Measurements from ENCODE around the gene PRR29. TPM values are rescaled to one million over a fixed set of nuclear protein-coding genes. Genes with fewer than 3 reads are reported as not detected.

PRR29 gene
- total RNA-seq = 0.44 TPM

DNA sequence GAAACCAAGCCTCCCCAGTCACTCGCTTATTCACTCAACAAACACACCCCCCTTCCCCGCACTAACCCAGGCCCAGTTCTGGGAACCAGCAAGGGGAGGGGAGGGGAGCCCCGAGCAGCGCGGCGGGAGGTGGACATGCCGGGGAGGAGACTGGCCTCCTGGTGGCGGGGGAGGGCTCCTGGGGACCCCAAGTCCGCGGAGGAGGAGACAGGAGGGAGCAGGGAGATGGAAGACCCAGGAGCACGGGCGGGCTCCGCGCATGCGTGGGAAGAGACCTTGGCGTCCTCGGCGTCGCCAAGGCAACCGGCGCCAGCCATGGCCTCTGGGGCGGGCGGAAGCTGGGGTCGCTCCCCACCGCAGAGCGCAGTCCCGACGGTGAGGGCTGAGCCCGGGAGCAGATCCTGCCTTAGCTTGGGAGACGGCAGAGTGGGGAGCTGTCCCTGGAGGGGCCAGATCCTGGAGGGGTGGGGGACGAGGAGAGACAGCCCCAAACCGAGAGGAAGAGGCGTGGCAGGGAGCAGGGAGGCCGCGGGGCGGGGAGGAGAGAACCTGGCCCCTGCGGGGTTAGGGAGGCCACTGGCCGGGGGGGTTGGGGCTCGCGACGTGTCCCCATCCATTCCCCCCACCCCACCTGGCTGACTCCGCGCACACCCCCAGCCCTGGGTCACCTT, at the start of gene PRR29:
PRR29 (plus strand) TSS at position 302 of the 671 bp plus-strand sequence; CDS start at position 316, 14 bp downstream.

DNA sequence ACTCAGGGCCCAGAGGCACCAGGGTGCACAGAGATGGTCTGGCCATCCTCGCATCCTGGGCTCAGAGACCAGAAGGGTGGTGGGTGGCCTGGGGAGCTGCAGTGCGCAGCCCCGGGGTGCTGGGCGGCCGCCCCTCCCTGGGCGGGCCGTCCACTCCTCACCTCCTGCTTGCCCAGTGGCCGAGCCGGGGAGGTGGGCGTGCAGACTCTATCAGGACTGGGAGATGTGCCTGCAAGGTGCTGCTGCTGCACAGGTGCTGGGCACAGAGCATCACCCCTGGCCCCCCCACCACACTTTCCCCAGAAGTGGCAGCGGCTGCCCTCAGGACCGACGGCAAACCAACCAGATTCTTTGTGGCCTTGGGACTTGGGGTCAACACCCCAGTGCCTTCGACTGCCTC, 25.4 kb upstream of the PRR29 start, which contains the start of gene SCN4A:
SCN4A (minus strand) TSS at position 123 of the 400 bp plus-strand sequence; CDS start at position 46, 77 bp downstream.

DNA sequence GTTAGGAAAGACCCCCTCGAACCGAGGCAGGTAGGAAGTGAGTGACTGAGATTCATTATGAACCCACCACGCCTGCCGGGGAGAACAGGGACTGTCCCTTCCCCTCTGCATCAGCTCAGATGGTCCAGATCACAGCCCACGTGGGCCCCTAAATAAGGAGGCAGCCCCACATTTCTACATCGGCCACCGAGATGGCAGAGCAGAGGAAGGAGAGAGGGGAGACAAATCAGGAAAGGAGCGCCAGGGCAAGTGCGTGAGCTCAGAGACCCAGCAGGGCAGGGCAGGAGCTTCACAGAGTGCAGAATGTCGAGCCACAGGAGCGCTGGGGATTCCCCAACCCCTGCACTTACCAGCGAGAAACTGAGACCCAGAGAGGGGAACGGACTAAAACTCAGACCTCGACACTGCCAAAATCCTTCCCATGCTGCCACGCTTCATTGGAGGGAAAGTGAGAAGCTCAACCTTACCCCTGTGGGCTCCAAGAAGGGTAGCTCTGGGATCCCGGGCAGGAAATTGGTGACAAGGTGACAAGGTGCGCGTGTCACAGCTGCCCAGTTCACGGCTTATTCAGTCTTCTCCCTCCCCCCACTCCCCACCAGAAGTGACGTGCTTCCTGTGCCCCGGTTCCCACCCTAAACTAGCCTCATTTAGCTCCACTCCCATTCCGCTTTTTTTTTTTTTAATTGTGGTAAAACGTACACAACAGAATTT, 22.1 kb downstream of the PRR29 start, which contains the start of gene ICAM2:
ICAM2 (minus strand) TSS at position 578 of the 711 bp plus-strand sequence. CDS start 13,942 bp downstream, outside the sequence.

Other genes starting within 250 kb of the PRR29 start
- 79.0 TPM for gene CCDC47, start 224.8 kb upstream of the PRR29 start, total RNA-seq
- 147 TPM for gene DDX42, start 224.2 kb upstream of the PRR29 start, total RNA-seq
- 57.5 TPM for gene PSMC5, start 170.9 kb upstream of the PRR29 start, total RNA-seq
- 46.6 TPM for gene FTSJ3, start 170.7 kb upstream of the PRR29 start, total RNA-seq
- gene SMARCD2, start 155.7 kb upstream of the PRR29 start, total RNA-seq = 65.5 TPM
- not detected for gene CSH2, start 124.7 kb upstream of the PRR29 start, total RNA-seq
- not detected for gene GH2, start 116.4 kb upstream of the PRR29 start, total RNA-seq
- gene CSH1, start 101.8 kb upstream of the PRR29 start, total RNA-seq = not detected
- not detected for gene CSHL1, start 87.1 kb upstream of the PRR29 start, total RNA-seq
- gene GH1, start 79.5 kb upstream of the PRR29 start, total RNA-seq = not detected
- 0.77 TPM for gene CD79B, start 66.0 kb upstream of the PRR29 start, total RNA-seq
- gene SCN4A, start 25.4 kb upstream of the PRR29 start, total RNA-seq = 3.0 TPM
- 21.7 TPM for gene ICAM2, start 22.3 kb downstream of the PRR29 start, total RNA-seq
- gene ERN1, start 131.8 kb downstream of the PRR29 start, total RNA-seq = 20.7 TPM